Fibroblast of lung (primary cell): Measurements from ENCODE around the gene GTPBP1. TPM values are rescaled to one million over a fixed set of nuclear protein-coding genes. Genes with fewer than 3 reads are reported as not detected.

Experiments used
- DNase-seq, 2 donors: peaks; one replicate each; pipeline versions ENCODE4 v3.0.0 to v3.0.0-alpha.2; 2010; ENCODE audit warnings: low read depth in 2 of 2
- H2AFZ ChIP-seq: 2 replicates; pipeline ENCODE4 v1.5.1; 2012; ENCODE audit warnings: low read length, control low read depth, inconsistent platforms
- H3K27ac ChIP-seq: 2 replicates; pipeline ENCODE4 v1.5.1; 2011; ENCODE audit warnings: low read length, control low read depth; ENCODE audit not compliant: insufficient read depth
- H3K27me3 ChIP-seq: 2 replicates; pipeline ENCODE4 v1.5.1; 2011; ENCODE audit warnings: mild to moderate bottlenecking, low read length; ENCODE audit not compliant: control insufficient read depth, insufficient read depth
- H3K36me3 ChIP-seq: 2 replicates; pipeline ENCODE4 v1.5.1; 2011; ENCODE audit warnings: low read length; ENCODE audit not compliant: control insufficient read depth, insufficient read depth
- H3K4me1 ChIP-seq: 2 replicates; pipeline ENCODE4 v1.5.1; 2011; ENCODE audit warnings: low read length; ENCODE audit not compliant: control insufficient read depth, insufficient read depth; ENCODE audit errors: extremely low read depth
- H3K4me2 ChIP-seq: 2 replicates; pipeline ENCODE4 v1.5.1; 2011; ENCODE audit warnings: low read length, control low read depth; ENCODE audit not compliant: insufficient read depth; ENCODE audit errors: extremely low read depth
- H3K4me3 ChIP-seq, 4 experiments: fragments of 200-600 bp in 1 of 4; sonication (generic) in 1 of 4; replicated peaks in 1 of 4; 2 replicates each; pipeline ENCODE4 v1.5.1; 2011 to 2016; ENCODE audit warnings: low read length in 4 of 4, low read depth in 3 of 4, mild to moderate bottlenecking in 3 of 4, control low read depth in 2 of 4, inconsistent platforms in 1 of 4, mixed read lengths in 1 of 4; ENCODE audit not compliant: insufficient read depth in 1 of 4; ENCODE audit errors: control extremely low read depth in 1 of 4
- H3K79me2 ChIP-seq: 2 replicates; pipeline ENCODE4 v1.5.1; 2012; ENCODE audit warnings: mild to moderate bottlenecking, low read length, inconsistent platforms; ENCODE audit not compliant: control insufficient read depth, insufficient read depth
- H3K9ac ChIP-seq: 2 replicates; pipeline ENCODE4 v1.5.1; 2011; ENCODE audit warnings: mild to moderate bottlenecking, low read length, control low read depth; ENCODE audit not compliant: insufficient read depth
- H3K9me3 ChIP-seq: 2 replicates; pipeline ENCODE4 v1.5.1; 2012; ENCODE audit warnings: low read depth, low read length; ENCODE audit not compliant: control insufficient read depth, insufficient read depth
- H4K20me1 ChIP-seq: 2 replicates; pipeline ENCODE4 v1.5.1; 2011; ENCODE audit warnings: low read length; ENCODE audit not compliant: control insufficient read depth, insufficient read depth; ENCODE audit errors: extremely low read depth
- CTCF ChIP-seq, 2 donors: IDR thresholded peaks in 1 of 2; conservative IDR thresholded peaks in 1 of 2; 1 replicate in 1 of 2; 2 replicates in 1 of 2; pipeline ENCODE4 v1.5.1; 2011 to 2012; ENCODE audit warnings: low read length in 2 of 2, control low read depth in 1 of 2, inconsistent platforms in 1 of 2, low read depth in 1 of 2, mild to moderate bottlenecking in 1 of 2
- EZH2 ChIP-seq: IDR thresholded peaks from 2 replicates; pipeline ENCODE4 v1.5.1; 2012; ENCODE audit warnings: low read length, control low read depth, mild to moderate bottlenecking; ENCODE audit errors: missing control alignments
- polyA plus RNA-seq, 2 donors: library from polyadenylated mRNA; depleted of rRNA in 1 of 2; stranded (reverse) in 1 of 2; unstranded in 1 of 2; fragments of >200 nt; gene quantifications; 2 replicates each; pipeline ENCODE4 v1.2.1, GENCODE V29; 2011 to 2012; ENCODE audit warnings: missing spikeins in 1 of 2
- total RNA-seq: library from RNA; depleted of rRNA; stranded (reverse); fragments of >200 nt; gene quantifications from 2 replicates; pipeline ENCODE4 v1.2.1, GENCODE V29; 2014

GTPBP1 gene
- total and polyA plus RNA-seq, 2 donors (not counting 1 experiment from before 2014, with no cell fraction given): 20.6 to 23.1 TPM

DNA sequence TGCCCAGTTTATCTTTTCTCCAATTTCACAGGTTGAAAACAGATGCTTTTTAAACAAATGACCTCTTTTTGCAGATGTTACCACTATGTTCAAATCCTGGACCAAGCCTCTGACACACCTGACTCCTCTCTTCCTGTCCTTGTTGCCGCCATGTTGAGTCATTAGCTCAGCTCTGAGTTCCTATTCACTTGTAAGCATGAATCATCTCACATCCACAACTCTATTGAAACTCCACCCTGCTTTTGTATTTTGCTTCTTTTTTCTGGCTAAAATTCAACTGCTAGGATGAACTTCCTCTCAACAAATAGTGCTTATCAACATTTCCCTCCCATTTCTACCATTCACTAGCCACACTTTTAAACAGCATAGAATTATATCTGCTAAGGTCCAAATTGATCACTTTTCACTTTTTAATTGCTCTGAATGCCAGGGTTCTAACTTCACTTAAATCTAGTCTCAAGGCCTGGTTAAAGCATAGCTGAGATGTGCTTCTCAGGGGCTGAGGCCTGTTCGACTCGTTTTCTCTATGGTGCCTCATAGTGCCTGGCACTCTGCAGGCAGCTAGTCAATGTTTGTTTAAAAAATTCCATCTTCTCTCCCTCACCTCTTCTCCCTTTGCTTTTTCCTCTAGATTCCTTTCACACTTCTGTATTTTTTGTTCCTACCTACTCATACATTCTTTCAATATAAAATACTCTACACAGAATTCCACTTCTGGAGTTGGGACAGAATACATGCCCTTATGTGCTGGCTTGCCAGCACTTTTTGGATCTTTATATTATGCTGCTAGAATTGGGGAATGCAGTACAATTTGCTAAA, 8.9 kb upstream of the GTPBP1 start:
- TF ChIP-seq CTCF (conservative IDR thresholded peaks at IDR 0.05 in 1 of 2, IDR thresholded peaks at IDR 0.05 in 1 of 2; ENCODE audit: low read depth in 1 of 2, low read length in 2 of 2): no peak
- TF ChIP-seq EZH2: no peak
- Histone ChIP-seq H3K4me1 (peaks cover 18% of the 10 kb centered on the region), H3K27ac (peak overlapping the region; percentile 78), H3K4me3 (peak overlapping the region in 3 of 4 experiments; percentile 5 to 92 (median 23)), H2AFZ (no peak overlapping the region), H4K20me1 (no peaks in the 10 kb centered on the region), H3K36me3 (peaks cover 3% of the 10 kb centered on the region), H3K27me3 (no peaks in the 10 kb centered on the region), H3K9ac (no peak overlapping the region), H3K9me3 (no peaks in the 10 kb centered on the region), H3K4me2 (peak overlapping the region; percentile 98), H3K79me2 (peaks cover 61% of the 10 kb centered on the region)
- peak; percentile 83 to 92 for DNase-seq

GRCh38 chr22:38697425-38698089, 8.2 kb upstream of the GTPBP1 start:
- no peak overlapping the region for H2AFZ ChIP-seq
- peaks cover 3% of the 10 kb centered on the region for H3K36me3 ChIP-seq
- no peak overlapping the region for H3K9ac ChIP-seq
- H3K4me1 ChIP-seq: peaks cover 18% of the 10 kb centered on the region
- no peaks in the 10 kb centered on the region for H3K27me3 ChIP-seq
- H3K79me2 ChIP-seq: peaks cover 61% of the 10 kb centered on the region
- H3K27ac ChIP-seq: peak overlapping the region; percentile 78
- H4K20me1 ChIP-seq: no peaks in the 10 kb centered on the region
- H3K9me3 ChIP-seq: no peaks in the 10 kb centered on the region
- peak overlapping the region; percentile 98 for H3K4me2 ChIP-seq
- TF ChIP-seq EZH2 (no peak), CTCF (conservative IDR thresholded peaks at IDR 0.05 in 1 of 2, IDR thresholded peaks at IDR 0.05 in 1 of 2; ENCODE audit: low read depth in 1 of 2, low read length in 2 of 2) (no peak)
- H3K4me3 ChIP-seq: peak overlapping the region in 3 of 4 experiments; percentile 5 to 92 (median 23)
- peak; percentile 32 to 77 for DNase-seq

- H3K9me3 ChIP-seq: no peaks in the 10 kb centered on the region
- peaks cover 18% of the 10 kb centered on the region for H3K4me1 ChIP-seq
- H3K9ac ChIP-seq: no peak overlapping the region
- H3K27ac ChIP-seq: no peak overlapping the region
- DNase-seq: no peak
- H3K36me3 ChIP-seq: peaks cover 3% of the 10 kb centered on the region
- no peaks in the 10 kb centered on the region for H3K27me3 ChIP-seq
- H4K20me1 ChIP-seq: no peaks in the 10 kb centered on the region
- H2AFZ ChIP-seq: no peak overlapping the region
- H3K4me2 ChIP-seq: peak overlapping the region; percentile 98
- TF ChIP-seq CTCF (conservative IDR thresholded peaks at IDR 0.05 in 1 of 2, IDR thresholded peaks at IDR 0.05 in 1 of 2; ENCODE audit: low read depth in 1 of 2, low read length in 2 of 2): no peak
- TF ChIP-seq EZH2: no peak
- peaks cover 55% of the 10 kb centered on the region for H3K79me2 ChIP-seq
- H3K4me3 ChIP-seq: peak overlapping the region in 3 of 4 experiments; percentile 5 to 92 (median 82)
Measured at GRCh38 chr22:38698407-38699094, 7.2 kb upstream of the GTPBP1 start.
